GM15510 (cell line): ENCODE results near the gene PKN1.

Experiments used
- POLR2A ChIP-seq: IDR thresholded peaks from 3 replicates; pipeline ENCODE4 v1.6.1; 2011; ENCODE audit warnings: borderline replicate concordance; ENCODE audit not compliant: insufficient read length; ENCODE audit errors: extremely low read depth

Gene PKN1

GRCh38 chr19:14439014-14439413 is 5.9 kb downstream of the PKN1 start:
- no peak for TF ChIP-seq POLR2A

- peak; percentile 80 for TF ChIP-seq POLR2A
Measured at GRCh38 chr19:14440049-14440448, 6.9 kb downstream of the PKN1 start.

- no peak for TF ChIP-seq POLR2A
Measured at GRCh38 chr19:14441041-14441938, 8.2 kb downstream of the PKN1 start.

- TF ChIP-seq POLR2A, result no peak
Measured at GRCh38 chr19:14442891-14443631, 10.0 kb downstream of the PKN1 start.

GRCh38 chr19:14443632-14444216 is 10.6 kb downstream of the PKN1 start:
- TF ChIP-seq POLR2A, result no peak

GRCh38 chr19:14446336-14447036 is 13.4 kb downstream of the PKN1 start:
- no peak for TF ChIP-seq POLR2A

GRCh38 chr19:14449321-14449720 is 16.2 kb downstream of the PKN1 start:
- no peak for TF ChIP-seq POLR2A

- TF ChIP-seq POLR2A, result no peak
Measured at GRCh38 chr19:14450168-14450874, 17.2 kb downstream of the PKN1 start.

- no peak for TF ChIP-seq POLR2A
Measured at GRCh38 chr19:14450876-14451275, 17.8 kb downstream of the PKN1 start.

- TF ChIP-seq POLR2A, result no peak
Measured at GRCh38 chr19:14459703-14460102, 26.6 kb downstream of the PKN1 start.

- no peak for TF ChIP-seq POLR2A
Measured at GRCh38 chr19:14460935-14461334, 27.8 kb downstream of the PKN1 start.

GRCh38 chr19:14463747-14464146 is 30.6 kb downstream of the PKN1 start:
- TF ChIP-seq POLR2A, result no peak

GRCh38 chr19:14467391-14467790 is 34.3 kb downstream of the PKN1 start:
- TF ChIP-seq POLR2A, result no peak

- no peak for TF ChIP-seq POLR2A
Measured at GRCh38 chr19:14467816-14468215, 34.7 kb downstream of the PKN1 start.
